HEK293 (cell line): ENCODE measurements around the gene CFAP43.

Experiments used
- CTCF ChIA-PET: fragments of 350-600 bp; formaldehyde crosslinking; extraction: SDS; loops from one replicate; lab custom pipeline; 2021; ENCODE audit warnings: antibody characterized with exemption; lab: Yijun Ruan, JAX
- POLR2A ChIA-PET: fragments of 300-600 bp; formaldehyde crosslinking; extraction: SDS; loops from one replicate; lab custom pipeline; 2020; ENCODE audit warnings: antibody characterized with exemption, inconsistent platforms; lab: Yijun Ruan, JAX
- H3K27ac ChIP-seq: fragments of 200-500 bp; sonication (Bioruptor generic); 2 replicates; pipeline ENCODE4 v1.5.1; 2014; ENCODE audit warnings: low read depth, low read length, control low read depth, inconsistent platforms; ENCODE audit errors: extremely low read depth
- H3K36me3 ChIP-seq, 2 experiments: fragments of 200-500 bp in 1 of 2; sonication (Bioruptor generic) in 1 of 2; 1 replicate in 1 of 2; 2 replicates in 1 of 2; pipeline ENCODE4 v1.5.1; 2014 to 2017; ENCODE audit warnings: inconsistent platforms in 2 of 2, low read length in 2 of 2; ENCODE audit not compliant: control insufficient read depth in 2 of 2, insufficient read depth in 1 of 2
- H3K4me1 ChIP-seq: fragments of 200-500 bp; sonication (Bioruptor generic); 2 replicates; pipeline ENCODE4 v1.5.1; 2014; ENCODE audit warnings: mild to moderate bottlenecking, low read length, inconsistent platforms; ENCODE audit not compliant: control insufficient read depth, insufficient read depth
- H3K4me3 ChIP-seq: 2 replicates; pipeline ENCODE4 v1.5.1; 2011; ENCODE audit warnings: low read depth, mild to moderate bottlenecking, control low read depth, low read length, moderate library complexity
- H3K9me3 ChIP-seq: fragments of 200-500 bp; sonication (Bioruptor generic); 2 replicates; pipeline ENCODE4 v1.5.1; 2014; ENCODE audit warnings: low read depth, low read length, inconsistent platforms; ENCODE audit not compliant: control insufficient read depth, insufficient read depth
- MZF1 ChIP-seq: fragments of 450-650 bp; formaldehyde crosslinking; IDR thresholded peaks from 2 replicates; pipeline ENCODE4 v1.5.1; 2017; ENCODE audit warnings: missing biosample characterization, missing genetic modification characterization, borderline replicate concordance
- RBAK ChIP-seq: fragments of 450-650 bp; formaldehyde crosslinking; IDR thresholded peaks from 2 replicates; pipeline ENCODE4 v1.5.1; 2016; ENCODE audit warnings: missing biosample characterization, missing genetic modification characterization
- REPIN1 ChIP-seq: fragments of 450-650 bp; formaldehyde crosslinking; IDR thresholded peaks from 2 replicates; pipeline ENCODE4 v1.5.1; 2017; ENCODE audit warnings: missing biosample characterization, missing genetic modification characterization, low read depth
- ZBTB8A ChIP-seq: fragments of 450-650 bp; formaldehyde crosslinking; IDR thresholded peaks from 2 replicates; pipeline ENCODE4 v1.5.1; 2016; ENCODE audit warnings: missing biosample characterization, missing genetic modification characterization
- ZEB2 ChIP-seq: fragments of 450-650 bp; formaldehyde crosslinking; IDR thresholded peaks from 2 replicates; pipeline ENCODE4 v1.5.1; 2016; ENCODE audit warnings: missing biosample characterization, missing genetic modification characterization
- ZFHX2 ChIP-seq: fragments of 450-650 bp; formaldehyde crosslinking; conservative IDR thresholded peaks from 2 replicates; pipeline ENCODE4 v1.5.1; 2016; ENCODE audit warnings: missing biosample characterization, missing genetic modification characterization
- ZFP37 ChIP-seq: fragments of 450-650 bp; formaldehyde crosslinking; IDR thresholded peaks from 2 replicates; pipeline ENCODE4 v1.5.1; 2016; ENCODE audit warnings: missing biosample characterization, missing genetic modification characterization
- ZNF138 ChIP-seq: fragments of 450-650 bp; formaldehyde crosslinking; IDR thresholded peaks from 2 replicates; pipeline ENCODE4 v1.5.1; 2016; ENCODE audit warnings: missing biosample characterization, missing genetic modification characterization, borderline replicate concordance
- ZNF214 ChIP-seq: fragments of 450-650 bp; formaldehyde crosslinking; IDR thresholded peaks from 2 replicates; pipeline ENCODE4 v1.5.1; 2017; ENCODE audit warnings: missing biosample characterization, mild to moderate bottlenecking, missing genetic modification characterization, borderline replicate concordance
- ZNF404 ChIP-seq: fragments of 450-650 bp; formaldehyde crosslinking; IDR thresholded peaks from 2 replicates; pipeline ENCODE4 v1.5.1; 2017; ENCODE audit warnings: missing biosample characterization, missing genetic modification characterization
- ZNF426 ChIP-seq: fragments of 450-650 bp; formaldehyde crosslinking; IDR thresholded peaks from 2 replicates; pipeline ENCODE4 v1.5.1; 2017; ENCODE audit warnings: missing biosample characterization, missing genetic modification characterization, mild to moderate bottlenecking, inconsistent platforms, moderate library complexity
- TF ChIP-seq, protein P1 (sequence below): IDR thresholded peaks from 2 replicates; pipeline ENCODE4 v1.6.1; 2011; ENCODE audit warnings: mild to moderate bottlenecking, low read depth, low read length, borderline replicate concordance
- TF ChIP-seq, protein P2 (sequence below): fragments of 450-650 bp; formaldehyde crosslinking; IDR thresholded peaks from 2 replicates; pipeline ENCODE4 v1.5.1; 2017; ENCODE audit warnings: missing biosample characterization, mild to moderate bottlenecking, missing genetic modification characterization, moderate library complexity
- TF ChIP-seq, protein P3 (sequence below): fragments of 450-650 bp; formaldehyde crosslinking; conservative IDR thresholded peaks from 2 replicates; pipeline ENCODE4 v1.5.1; 2016; ENCODE audit warnings: low read depth, missing biosample characterization, missing genetic modification characterization
- TF ChIP-seq, protein P4 (sequence below): fragments of 450-650 bp; formaldehyde crosslinking; IDR thresholded peaks from 2 replicates; pipeline ENCODE4 v1.5.0; 2017; ENCODE audit warnings: missing biosample characterization, missing genetic modification characterization, borderline replicate concordance
- TF ChIP-seq, protein P5 (sequence below): fragments of 450-650 bp; formaldehyde crosslinking; IDR thresholded peaks from 2 replicates; pipeline ENCODE4 v1.5.1; 2017; ENCODE audit warnings: missing biosample characterization, missing genetic modification characterization

CFAP43 gene

DNA sequence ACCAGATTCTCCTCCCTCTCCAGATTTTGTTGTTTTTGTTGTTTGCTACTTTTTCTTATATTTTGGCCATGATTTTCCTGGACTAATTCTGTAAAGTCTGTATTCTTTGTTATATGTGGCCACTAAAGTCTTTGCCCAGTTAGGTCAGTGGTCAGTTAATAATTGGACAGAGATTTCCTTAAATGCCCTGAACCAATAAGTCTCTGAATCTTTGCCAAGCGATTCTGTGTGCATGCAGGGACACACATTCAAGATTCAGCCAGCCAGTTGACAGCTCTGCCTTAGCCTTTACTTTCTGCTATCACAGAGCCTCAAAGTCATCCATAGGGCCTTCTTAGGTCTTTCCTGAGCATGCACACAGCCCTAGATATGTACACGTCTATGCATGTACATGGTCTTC is 135.5 kb downstream of the CFAP43 start:
- no peak overlapping the region for H3K4me3 ChIP-seq
- ChIA-PET POLR2A (no interaction called here), CTCF (no interaction called here)
- TF ChIP-seq, protein P1, sequence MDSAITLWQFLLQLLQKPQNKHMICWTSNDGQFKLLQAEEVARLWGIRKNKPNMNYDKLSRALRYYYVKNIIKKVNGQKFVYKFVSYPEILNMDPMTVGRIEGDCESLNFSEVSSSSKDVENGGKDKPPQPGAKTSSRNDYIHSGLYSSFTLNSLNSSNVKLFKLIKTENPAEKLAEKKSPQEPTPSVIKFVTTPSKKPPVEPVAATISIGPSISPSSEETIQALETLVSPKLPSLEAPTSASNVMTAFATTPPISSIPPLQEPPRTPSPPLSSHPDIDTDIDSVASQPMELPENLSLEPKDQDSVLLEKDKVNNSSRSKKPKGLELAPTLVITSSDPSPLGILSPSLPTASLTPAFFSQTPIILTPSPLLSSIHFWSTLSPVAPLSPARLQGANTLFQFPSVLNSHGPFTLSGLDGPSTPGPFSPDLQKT = no peak
- no peak for TF ChIP-seq ZFP37 (tag by site-specific recombination)
- no peak for TF ChIP-seq ZEB2 (tag by site-specific recombination)
- TF ChIP-seq, protein P2, sequence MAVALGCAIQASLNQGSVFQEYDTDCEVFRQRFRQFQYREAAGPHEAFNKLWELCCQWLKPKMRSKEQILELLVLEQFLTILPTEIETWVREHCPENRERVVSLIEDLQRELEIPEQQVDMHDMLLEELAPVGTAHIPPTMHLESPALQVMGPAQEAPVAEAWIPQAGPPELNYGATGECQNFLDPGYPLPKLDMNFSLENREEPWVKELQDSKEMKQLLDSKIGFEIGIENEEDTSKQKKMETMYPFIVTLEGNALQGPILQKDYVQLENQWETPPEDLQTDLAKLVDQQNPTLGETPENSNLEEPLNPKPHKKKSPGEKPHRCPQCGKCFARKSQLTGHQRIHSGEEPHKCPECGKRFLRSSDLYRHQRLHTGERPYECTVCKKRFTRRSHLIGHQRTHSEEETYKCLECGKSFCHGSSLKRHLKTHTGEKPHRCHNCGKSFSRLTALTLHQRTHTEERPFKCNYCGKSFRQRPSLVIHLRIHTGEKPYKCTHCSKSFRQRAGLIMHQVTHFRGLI (tag by site-specific recombination) = no peak
- TF ChIP-seq ZNF214 = no peak
- no peak for TF ChIP-seq ZNF426 (tag by site-specific recombination)
- TF ChIP-seq ZNF404 = no peak
- TF ChIP-seq MZF1 (tag by site-specific recombination) = no peak
- TF ChIP-seq, protein P3, sequence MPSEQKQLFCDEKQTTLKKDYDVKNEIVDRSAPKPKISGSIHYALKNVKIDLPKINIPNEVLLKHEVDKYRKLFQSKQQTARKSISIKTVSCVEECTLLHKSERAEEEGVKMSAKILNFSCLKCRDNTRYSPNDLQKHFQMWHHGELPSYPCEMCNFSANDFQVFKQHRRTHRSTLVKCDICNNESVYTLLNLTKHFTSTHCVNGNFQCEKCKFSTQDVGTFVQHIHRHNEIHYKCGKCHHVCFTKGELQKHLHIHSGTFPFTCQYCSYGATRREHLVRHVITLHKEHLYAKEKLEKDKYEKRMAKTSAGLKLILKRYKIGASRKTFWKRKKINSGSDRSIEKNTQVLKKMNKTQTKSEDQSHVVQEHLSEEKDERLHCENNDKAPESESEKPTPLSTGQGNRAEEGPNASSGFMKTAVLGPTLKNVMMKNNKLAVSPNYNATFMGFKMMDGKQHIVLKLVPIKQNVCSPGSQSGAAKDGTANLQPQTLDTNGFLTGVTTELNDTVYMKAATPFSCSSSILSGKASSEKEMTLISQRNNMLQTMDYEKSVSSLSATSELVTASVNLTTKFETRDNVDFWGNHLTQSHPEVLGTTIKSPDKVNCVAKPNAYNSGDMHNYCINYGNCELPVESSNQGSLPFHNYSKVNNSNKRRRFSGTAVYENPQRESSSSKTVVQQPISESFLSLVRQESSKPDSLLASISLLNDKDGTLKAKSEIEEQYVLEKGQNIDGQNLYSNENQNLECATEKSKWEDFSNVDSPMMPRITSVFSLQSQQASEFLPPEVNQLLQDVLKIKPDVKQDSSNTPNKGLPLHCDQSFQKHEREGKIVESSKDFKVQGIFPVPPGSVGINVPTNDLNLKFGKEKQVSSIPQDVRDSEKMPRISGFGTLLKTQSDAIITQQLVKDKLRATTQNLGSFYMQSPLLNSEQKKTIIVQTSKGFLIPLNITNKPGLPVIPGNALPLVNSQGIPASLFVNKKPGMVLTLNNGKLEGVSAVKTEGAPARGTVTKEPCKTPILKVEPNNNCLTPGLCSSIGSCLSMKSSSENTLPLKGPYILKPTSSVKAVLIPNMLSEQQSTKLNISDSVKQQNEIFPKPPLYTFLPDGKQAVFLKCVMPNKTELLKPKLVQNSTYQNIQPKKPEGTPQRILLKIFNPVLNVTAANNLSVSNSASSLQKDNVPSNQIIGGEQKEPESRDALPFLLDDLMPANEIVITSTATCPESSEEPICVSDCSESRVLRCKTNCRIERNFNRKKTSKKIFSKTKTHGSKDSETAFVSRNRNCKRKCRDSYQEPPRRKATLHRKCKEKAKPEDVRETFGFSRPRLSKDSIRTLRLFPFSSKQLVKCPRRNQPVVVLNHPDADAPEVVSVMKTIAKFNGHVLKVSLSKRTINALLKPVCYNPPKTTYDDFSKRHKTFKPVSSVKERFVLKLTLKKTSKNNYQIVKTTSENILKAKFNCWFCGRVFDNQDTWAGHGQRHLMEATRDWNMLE (tag by site-specific recombination) = no peak
- TF ChIP-seq, protein P4, sequence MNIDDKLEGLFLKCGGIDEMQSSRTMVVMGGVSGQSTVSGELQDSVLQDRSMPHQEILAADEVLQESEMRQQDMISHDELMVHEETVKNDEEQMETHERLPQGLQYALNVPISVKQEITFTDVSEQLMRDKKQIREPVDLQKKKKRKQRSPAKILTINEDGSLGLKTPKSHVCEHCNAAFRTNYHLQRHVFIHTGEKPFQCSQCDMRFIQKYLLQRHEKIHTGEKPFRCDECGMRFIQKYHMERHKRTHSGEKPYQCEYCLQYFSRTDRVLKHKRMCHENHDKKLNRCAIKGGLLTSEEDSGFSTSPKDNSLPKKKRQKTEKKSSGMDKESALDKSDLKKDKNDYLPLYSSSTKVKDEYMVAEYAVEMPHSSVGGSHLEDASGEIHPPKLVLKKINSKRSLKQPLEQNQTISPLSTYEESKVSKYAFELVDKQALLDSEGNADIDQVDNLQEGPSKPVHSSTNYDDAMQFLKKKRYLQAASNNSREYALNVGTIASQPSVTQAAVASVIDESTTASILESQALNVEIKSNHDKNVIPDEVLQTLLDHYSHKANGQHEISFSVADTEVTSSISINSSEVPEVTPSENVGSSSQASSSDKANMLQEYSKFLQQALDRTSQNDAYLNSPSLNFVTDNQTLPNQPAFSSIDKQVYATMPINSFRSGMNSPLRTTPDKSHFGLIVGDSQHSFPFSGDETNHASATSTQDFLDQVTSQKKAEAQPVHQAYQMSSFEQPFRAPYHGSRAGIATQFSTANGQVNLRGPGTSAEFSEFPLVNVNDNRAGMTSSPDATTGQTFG = no peak
- TF ChIP-seq ZFHX2 = no peak
- TF ChIP-seq, protein P5, sequence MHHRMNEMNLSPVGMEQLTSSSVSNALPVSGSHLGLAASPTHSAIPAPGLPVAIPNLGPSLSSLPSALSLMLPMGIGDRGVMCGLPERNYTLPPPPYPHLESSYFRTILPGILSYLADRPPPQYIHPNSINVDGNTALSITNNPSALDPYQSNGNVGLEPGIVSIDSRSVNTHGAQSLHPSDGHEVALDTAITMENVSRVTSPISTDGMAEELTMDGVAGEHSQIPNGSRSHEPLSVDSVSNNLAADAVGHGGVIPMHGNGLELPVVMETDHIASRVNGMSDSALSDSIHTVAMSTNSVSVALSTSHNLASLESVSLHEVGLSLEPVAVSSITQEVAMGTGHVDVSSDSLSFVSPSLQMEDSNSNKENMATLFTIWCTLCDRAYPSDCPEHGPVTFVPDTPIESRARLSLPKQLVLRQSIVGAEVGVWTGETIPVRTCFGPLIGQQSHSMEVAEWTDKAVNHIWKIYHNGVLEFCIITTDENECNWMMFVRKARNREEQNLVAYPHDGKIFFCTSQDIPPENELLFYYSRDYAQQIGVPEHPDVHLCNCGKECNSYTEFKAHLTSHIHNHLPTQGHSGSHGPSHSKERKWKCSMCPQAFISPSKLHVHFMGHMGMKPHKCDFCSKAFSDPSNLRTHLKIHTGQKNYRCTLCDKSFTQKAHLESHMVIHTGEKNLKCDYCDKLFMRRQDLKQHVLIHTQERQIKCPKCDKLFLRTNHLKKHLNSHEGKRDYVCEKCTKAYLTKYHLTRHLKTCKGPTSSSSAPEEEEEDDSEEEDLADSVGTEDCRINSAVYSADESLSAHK (tag by site-specific recombination) = no peak
- TF ChIP-seq ZBTB8A (tag by site-specific recombination) = no peak
- TF ChIP-seq RBAK (tag by site-specific recombination) = no peak
- TF ChIP-seq ZNF138 (tag by site-specific recombination) = no peak
- TF ChIP-seq REPIN1 (tag by site-specific recombination) = no peak
- H3K27ac ChIP-seq = no peak overlapping the region
- H3K36me3 ChIP-seq = no peaks in the 10 kb centered on the region
- no peaks in the 10 kb centered on the region for H3K9me3 ChIP-seq
- no peaks in the 10 kb centered on the region for H3K4me1 ChIP-seq
